Activated naive CD4-positive, alpha-beta T cell treated with anti-CD3 and anti-CD28 coated beads for 36 hours (primary cell): ENCODE data around the gene CREB5. TPM values are rescaled to one million over a fixed set of nuclear protein-coding genes. Genes with fewer than 3 reads are reported as not detected.
"Not testable (repeated sequence)": the region's sequence is repeated elsewhere in the genome, so short reads cannot be mapped to it uniquely, and the experiment has no call there.

Experiments used
- CTCF ChIA-PET: fragments of 350-600 bp; sonication (Branson Sonifier 250); formaldehyde crosslinking; loops from one replicate; lab custom pipeline; 2021; ENCODE audit warnings: antibody characterized with exemption; lab: Charles Lee
- DNase-seq: peaks from one replicate; pipeline ENCODE4 v3.0.0-alpha.2; 2020
- H3K27ac Mint-ChIP-seq: one replicate; pipeline ENCODE4 v1.8.0; 2021; ENCODE audit warnings: mild to moderate bottlenecking, mixed read lengths
- H3K27me3 Mint-ChIP-seq: one replicate; pipeline ENCODE4 v1.8.0; 2021; ENCODE audit warnings: low read depth, mixed read lengths
- H3K36me3 Mint-ChIP-seq: one replicate; pipeline ENCODE4 v1.8.0; 2021; ENCODE audit warnings: low read depth, mixed read lengths
- H3K4me1 Mint-ChIP-seq: one replicate; pipeline ENCODE4 v1.8.0; 2021; ENCODE audit warnings: low read depth, mixed read lengths
- H3K4me3 Mint-ChIP-seq: one replicate; pipeline ENCODE4 v1.8.0; 2021; ENCODE audit warnings: mild to moderate bottlenecking, moderate library complexity, mixed read lengths
- H3K9me3 Mint-ChIP-seq: one replicate; pipeline ENCODE4 v1.8.0; 2021; ENCODE audit warnings: mixed read lengths
- intact Hi-C: fragments of 100-400 bp; cut with micrococcal nuclease; formaldehyde crosslinking; loops from one replicate; pipeline ENCODE4 v1.15.1; 2023
- total RNA-seq, 2 experiments: library from RNA; stranded (reverse); gene quantifications; one replicate each; pipeline ENCODE4 v1.2.3, GENCODE V29; 2021

CREB5 gene
- total RNA-seq, 2 experiments from 2014 or later: 0.30 to 0.48 TPM

DNA sequence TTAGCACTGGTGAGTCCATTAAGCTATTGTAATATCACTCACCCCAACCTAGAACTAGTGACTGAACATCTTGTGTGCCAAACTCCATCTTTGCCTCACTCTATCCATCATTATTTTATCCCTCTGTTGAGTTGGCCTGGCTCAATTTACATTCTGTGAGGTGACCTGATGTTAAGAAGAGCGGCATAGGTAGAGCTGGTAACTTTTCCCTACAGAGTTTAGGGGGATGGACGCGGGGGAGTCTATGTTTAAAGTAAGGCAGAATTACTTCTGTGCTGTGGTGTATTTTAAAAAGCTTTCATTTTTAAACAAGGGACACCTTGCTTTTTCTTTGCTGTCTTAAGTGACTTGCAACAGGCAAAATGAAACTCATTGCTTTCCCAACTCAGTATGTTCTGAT lies 186.3 kb downstream of the CREB5 start:
- intact Hi-C loops: no loop called here
- H3K4me1 Mint-ChIP-seq: no peaks in the 10 kb centered on the region

DNA sequence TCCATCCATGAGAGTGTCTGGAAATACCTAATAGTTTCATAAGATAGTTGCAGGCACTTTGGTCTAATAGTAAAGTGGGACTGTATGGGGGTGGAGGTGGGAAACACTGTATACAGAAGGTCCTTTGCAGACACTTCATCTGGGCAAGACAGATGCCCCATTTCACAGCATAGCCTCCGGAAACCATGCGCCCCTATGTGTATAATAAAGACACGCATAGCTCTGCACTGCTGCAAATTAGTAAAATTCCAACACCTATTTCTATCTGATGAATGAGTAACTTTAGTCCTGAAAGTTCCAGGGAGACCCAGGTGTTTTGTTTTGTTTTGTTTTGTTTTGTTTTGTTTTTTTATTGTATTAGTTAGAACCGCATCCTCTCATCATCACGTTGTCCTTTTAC lies 187.1 kb downstream of the CREB5 start:
- CTCF ChIA-PET: no interaction called here
- peaks cover 4% of the 10 kb centered on the region for H3K27me3 Mint-ChIP-seq
- intact Hi-C loops: no loop called here
- H3K9me3 Mint-ChIP-seq: no peaks in the 10 kb centered on the region
- DNase-seq: no peak
- H3K27ac Mint-ChIP-seq: no peak overlapping the region
- no peaks in the 10 kb centered on the region for H3K4me1 Mint-ChIP-seq
- H3K36me3 Mint-ChIP-seq: no peaks in the 10 kb centered on the region
- H3K4me3 Mint-ChIP-seq: no peak overlapping the region

More for the DNA sequence above, 186.3 kb downstream of the CREB5 start:
- Mint-ChIP-seq H3K27ac (no peak overlapping the region), H3K9me3 (no peaks in the 10 kb centered on the region), H3K27me3 (peaks cover 4% of the 10 kb centered on the region), H3K36me3 (no peaks in the 10 kb centered on the region), H3K4me3 (no peak overlapping the region)
- DNase-seq: no peak
- CTCF ChIA-PET: interaction anchor here (0.6 to 1.3 kb wide), 2 partner anchors 16 to 125 kb away, joined by 3 read pairs; no protein-coding TSS in a partner anchor

DNA sequence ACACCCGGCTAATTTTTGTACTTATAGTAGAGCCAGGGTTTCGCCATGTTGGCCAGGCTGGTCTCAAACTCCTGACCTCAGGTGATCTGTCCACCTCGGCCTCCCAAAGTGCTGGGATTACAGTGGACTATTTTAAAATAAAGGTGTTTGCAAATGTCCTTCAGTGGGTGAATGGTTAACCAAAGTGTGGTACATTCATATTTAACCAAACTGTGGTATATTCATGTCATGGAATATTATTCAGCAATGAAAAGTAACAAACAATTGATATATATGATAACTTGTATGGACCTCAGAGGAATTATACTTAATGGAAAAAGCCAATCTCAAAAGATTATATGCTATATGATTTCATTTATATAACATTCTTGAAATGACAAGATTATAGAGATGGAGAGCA lies 190.0 kb downstream of the CREB5 start:
- Mint-ChIP-seq H3K9me3 (no peaks in the 10 kb centered on the region), H3K27ac (no peak overlapping the region), H3K4me1 (no peaks in the 10 kb centered on the region), H3K4me3 (no peak overlapping the region), H3K36me3 (no peaks in the 10 kb centered on the region), H3K27me3 (peaks cover 8% of the 10 kb centered on the region)
- DNase-seq: no peak
- intact Hi-C loops: no loop called here
- CTCF ChIA-PET: no interaction called here

DNA sequence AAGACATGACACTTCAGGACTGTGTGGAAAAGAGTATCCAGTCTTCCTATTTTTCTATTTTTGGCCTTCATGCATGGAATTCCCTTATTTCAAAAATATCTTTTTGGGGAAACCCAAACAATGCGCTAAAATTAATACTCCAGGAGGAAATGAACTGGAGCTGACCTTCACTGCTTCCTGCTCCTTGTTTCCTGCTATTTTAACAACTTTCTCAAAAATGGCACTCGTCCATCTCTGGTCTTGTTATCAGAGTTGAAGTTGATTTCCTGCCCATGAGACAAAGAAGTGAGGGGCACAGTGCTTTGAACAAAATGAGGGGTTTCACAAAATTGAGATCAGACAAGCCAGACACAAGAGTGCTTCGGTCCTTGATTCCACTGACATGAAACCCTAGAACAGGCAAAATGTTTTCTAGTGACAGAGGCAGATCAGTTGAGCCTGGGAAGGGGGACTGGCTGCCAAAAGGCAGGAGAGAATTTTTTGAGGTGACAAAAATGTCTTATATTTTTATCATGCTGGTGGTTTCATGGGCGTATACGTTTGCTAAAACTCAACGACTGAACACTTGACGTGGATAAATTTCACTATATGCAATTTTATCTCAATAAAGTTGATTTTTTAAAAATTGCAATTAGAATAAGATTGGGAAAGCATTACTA lies 193.2 kb downstream of the CREB5 start:
- Mint-ChIP-seq H3K4me3 (no peak overlapping the region), H3K27ac (no peak overlapping the region)
- intact Hi-C loops: no loop called here

DNA sequence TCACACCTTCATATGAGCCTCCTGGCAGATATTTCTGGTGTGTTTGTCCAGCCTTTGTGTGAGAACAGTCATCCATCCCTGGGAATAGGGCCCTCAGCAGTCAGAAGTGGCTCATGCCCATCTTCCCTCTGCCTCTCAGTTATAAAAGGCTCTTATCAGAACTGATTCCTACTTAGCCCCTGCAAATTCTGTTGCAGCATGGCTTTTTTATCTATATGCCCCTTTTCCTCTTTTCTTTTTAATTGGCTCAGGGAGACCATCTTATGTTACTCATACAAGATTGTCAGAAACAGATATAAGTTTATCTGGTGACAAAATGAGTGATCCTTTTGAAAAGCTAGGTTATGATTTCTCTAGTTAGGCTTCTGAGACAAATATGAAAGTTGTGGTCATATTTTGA lies 194.1 kb downstream of the CREB5 start:
- H3K9me3 Mint-ChIP-seq: no peaks in the 10 kb centered on the region
- no peak overlapping the region for H3K4me3 Mint-ChIP-seq
- H3K27ac Mint-ChIP-seq: no peak overlapping the region
- H3K36me3 Mint-ChIP-seq: no peaks in the 10 kb centered on the region
- CTCF ChIA-PET: no interaction called here
- peaks cover 16% of the 10 kb centered on the region for H3K27me3 Mint-ChIP-seq
- DNase-seq: no peak
- intact Hi-C loops: no loop called here
- H3K4me1 Mint-ChIP-seq: no peaks in the 10 kb centered on the region

More for the DNA sequence above, 193.2 kb downstream of the CREB5 start:
- CTCF ChIA-PET: no interaction called here
- H3K9me3 Mint-ChIP-seq: no peaks in the 10 kb centered on the region
- no peaks in the 10 kb centered on the region for H3K36me3 Mint-ChIP-seq
- DNase-seq: no peak
- peaks cover 11% of the 10 kb centered on the region for H3K27me3 Mint-ChIP-seq
- H3K4me1 Mint-ChIP-seq: no peaks in the 10 kb centered on the region

DNA sequence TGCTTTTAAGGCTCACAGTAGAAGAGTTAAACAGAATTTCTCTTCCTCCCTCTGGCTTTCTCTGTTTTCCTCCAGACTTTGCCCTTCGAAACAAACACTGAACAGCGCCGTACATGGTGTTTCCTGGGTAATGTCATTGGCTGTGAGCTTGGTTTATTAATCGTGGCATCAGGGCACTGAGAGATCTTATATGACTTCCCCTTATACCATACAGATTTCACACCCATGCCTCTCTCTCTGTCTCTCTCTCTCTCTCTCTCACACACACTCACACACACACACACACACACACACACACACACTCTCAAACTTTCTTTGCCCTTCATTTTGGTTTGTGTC lies 195.5 kb downstream of the CREB5 start:
- H3K27ac Mint-ChIP-seq: no peak overlapping the region
- CTCF ChIA-PET: interaction anchor here (0.7 kb wide), 1 partner anchor 196 kb away, joined by 4 read pairs; the partner anchor contains the start of gene CREB5
- intact Hi-C loops: no loop called here
- H3K27me3 Mint-ChIP-seq: peaks cover 16% of the 10 kb centered on the region
- no peaks in the 10 kb centered on the region for H3K9me3 Mint-ChIP-seq
- no peaks in the 10 kb centered on the region for H3K36me3 Mint-ChIP-seq
- no peak for DNase-seq
- no peaks in the 10 kb centered on the region for H3K4me1 Mint-ChIP-seq
- H3K4me3 Mint-ChIP-seq: no peak overlapping the region

DNA sequence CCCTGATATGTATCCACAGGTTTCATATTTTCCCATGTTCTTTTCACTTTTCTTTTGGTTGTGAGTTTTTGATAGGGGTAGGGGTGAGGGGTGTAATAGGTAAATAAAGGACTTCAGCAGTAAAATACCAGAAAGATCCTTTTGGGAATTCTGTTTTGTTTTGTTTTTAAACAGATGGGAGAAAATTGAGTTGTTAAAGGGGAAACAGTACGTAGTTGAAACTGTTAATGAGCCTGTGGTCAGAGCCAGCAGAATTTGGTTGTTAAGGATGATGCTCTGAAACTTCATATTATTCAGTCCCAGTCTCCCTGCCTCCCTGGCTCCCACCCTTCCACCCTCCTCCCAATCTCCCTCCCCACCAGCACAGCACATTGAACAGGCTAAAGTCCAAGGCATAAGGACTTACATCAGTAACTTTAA lies 195.9 kb downstream of the CREB5 start:
- no peak overlapping the region for H3K4me3 Mint-ChIP-seq
- DNase-seq: no peak
- H3K27me3 Mint-ChIP-seq: peaks cover 16% of the 10 kb centered on the region
- CTCF ChIA-PET: interaction anchor here (0.7 kb wide), 1 partner anchor 196 kb away, joined by 4 read pairs; the partner anchor contains the start of gene CREB5
- no peaks in the 10 kb centered on the region for H3K9me3 Mint-ChIP-seq
- no peaks in the 10 kb centered on the region for H3K36me3 Mint-ChIP-seq
- H3K27ac Mint-ChIP-seq: no peak overlapping the region
- intact Hi-C loops: no loop called here
- H3K4me1 Mint-ChIP-seq: no peaks in the 10 kb centered on the region

DNA sequence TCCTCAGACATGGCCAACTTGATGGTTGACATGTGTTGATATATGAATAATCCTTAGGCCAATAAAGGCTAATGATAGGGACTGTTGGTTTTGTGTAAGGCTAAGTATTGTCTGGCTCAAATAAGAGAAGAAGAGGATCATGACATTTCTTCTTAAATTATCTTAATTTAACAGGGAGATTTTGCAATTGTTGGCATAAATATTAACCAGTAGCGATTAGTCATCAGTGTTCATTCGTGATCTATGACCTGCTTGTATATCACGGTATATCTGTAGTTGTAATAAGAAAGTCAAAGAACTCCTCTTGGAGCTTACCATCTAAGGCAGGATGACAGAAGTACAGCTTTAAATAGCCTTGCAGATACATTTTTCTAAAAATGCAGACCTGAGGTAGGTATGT lies 196.4 kb downstream of the CREB5 start:
- Mint-ChIP-seq H3K4me3 (no peak overlapping the region), H3K4me1 (no peaks in the 10 kb centered on the region), H3K9me3 (no peaks in the 10 kb centered on the region), H3K27ac (no peak overlapping the region), H3K36me3 (no peaks in the 10 kb centered on the region), H3K27me3 (peaks cover 16% of the 10 kb centered on the region)
- CTCF ChIA-PET: no interaction called here
- DNase-seq: no peak
- intact Hi-C loops: no loop called here

DNA sequence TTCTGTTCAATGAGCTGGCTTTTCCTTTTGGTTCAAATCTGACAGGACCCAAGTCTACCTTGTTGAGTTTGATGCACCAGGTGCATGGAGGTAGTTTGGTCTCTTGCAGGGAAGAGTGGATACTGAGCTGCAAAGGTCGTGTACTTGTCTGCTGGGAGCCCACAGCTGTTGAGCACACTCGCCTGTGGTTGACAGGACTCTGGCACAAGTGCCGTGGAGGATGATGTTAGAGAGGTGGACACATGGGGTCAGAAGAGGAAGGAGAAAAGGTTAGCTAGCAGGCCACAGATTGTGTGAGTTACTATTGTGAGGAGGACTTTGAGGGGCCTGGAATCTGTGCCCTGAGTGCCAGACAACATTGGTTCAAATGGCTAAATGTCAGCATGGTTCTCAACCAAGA lies 197.3 kb downstream of the CREB5 start:
- intact Hi-C loops: no loop called here
- no peak overlapping the region for H3K27ac Mint-ChIP-seq
- H3K27me3 Mint-ChIP-seq: peaks cover 16% of the 10 kb centered on the region
- H3K9me3 Mint-ChIP-seq: no peaks in the 10 kb centered on the region
- no peak overlapping the region for H3K4me3 Mint-ChIP-seq
- CTCF ChIA-PET: no interaction called here
- no peaks in the 10 kb centered on the region for H3K4me1 Mint-ChIP-seq
- no peaks in the 10 kb centered on the region for H3K36me3 Mint-ChIP-seq
- DNase-seq: no peak

DNA sequence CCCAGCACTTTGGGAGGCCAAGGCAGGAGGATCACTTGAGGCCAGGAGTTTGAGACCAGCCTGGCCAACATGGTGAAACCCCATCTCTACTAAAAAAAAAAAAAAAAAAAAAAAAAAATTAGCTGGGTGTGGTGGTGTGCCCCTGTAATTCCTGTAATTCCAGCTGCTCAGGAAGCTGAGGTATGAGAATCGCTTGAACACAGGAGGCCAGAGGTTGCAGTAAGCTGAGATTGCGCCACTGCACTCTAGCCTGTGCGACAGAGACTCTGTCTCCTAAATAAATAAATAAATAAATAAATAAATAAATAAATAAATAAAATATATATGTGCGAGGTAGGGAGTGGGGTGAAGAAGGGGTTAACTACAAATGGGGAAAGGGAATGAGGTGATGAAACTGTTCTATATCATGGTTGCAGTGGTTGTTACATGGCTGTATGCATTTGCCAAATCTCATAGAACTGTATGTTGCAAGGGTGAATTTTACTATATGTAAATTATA lies 199.1 kb downstream of the CREB5 start:
- H3K36me3 Mint-ChIP-seq, H3K4me3 Mint-ChIP-seq, DNase-seq, H3K27ac Mint-ChIP-seq, H3K4me1 Mint-ChIP-seq, H3K9me3 Mint-ChIP-seq, intact Hi-C loops: not testable (repeated sequence)
- CTCF ChIA-PET: interaction anchor here (0.6 kb wide), 1 partner anchor 35 kb away, joined by 3 read pairs; no protein-coding TSS in a partner anchor
- H3K27me3 Mint-ChIP-seq: peaks cover 16% of the 10 kb centered on the region

DNA sequence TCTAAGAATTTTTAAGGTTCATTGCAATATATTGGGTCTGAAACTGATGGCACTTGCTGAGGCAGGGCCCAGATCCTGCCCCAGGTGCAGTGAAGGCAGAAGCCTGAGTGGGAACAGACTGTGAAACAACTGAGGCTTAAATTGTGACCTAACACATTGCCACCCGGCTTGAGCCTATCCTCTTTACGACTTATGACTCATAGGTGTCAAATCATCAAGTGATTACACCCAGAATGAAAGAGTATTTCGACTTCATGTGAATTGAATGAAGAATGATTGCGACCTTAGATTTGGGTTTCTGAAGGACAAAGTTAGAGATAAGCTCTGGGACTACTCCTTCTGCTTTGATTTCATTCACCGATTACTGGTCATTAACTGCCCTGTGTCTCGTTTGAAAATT lies 200.9 kb downstream of the CREB5 start:
- no peaks in the 10 kb centered on the region for H3K9me3 Mint-ChIP-seq
- peaks cover 11% of the 10 kb centered on the region for H3K27me3 Mint-ChIP-seq
- H3K27ac Mint-ChIP-seq: no peak overlapping the region
- H3K4me1 Mint-ChIP-seq: no peaks in the 10 kb centered on the region
- no peak overlapping the region for H3K4me3 Mint-ChIP-seq
- no peak for DNase-seq
- intact Hi-C loops: no loop called here
- H3K36me3 Mint-ChIP-seq: no peaks in the 10 kb centered on the region
- CTCF ChIA-PET: no interaction called here

DNA sequence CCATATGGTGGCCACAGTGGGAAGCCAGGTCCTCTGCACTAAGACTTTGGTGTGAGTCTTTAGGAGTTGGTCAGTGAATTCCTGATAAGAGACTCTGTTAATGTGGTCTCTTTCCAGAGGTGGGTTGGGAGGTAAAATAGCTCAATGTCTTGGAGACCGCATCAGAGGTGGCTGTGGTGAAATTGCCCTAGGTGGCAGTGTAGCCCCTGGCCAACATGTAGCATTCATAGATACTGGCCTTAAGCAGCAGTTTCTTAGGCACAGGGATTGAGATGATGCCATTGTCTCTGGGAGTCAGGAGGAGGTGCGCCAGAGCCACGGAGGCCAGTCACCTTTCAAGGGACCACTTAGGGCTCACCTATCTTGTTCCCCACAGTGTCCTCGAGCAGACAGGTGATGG lies 202.8 kb downstream of the CREB5 start:
- intact Hi-C loops: no loop called here
- H3K27me3 Mint-ChIP-seq: peaks cover 4% of the 10 kb centered on the region
- H3K9me3 Mint-ChIP-seq: no peaks in the 10 kb centered on the region
- no peak overlapping the region for H3K4me3 Mint-ChIP-seq
- H3K27ac Mint-ChIP-seq: no peak overlapping the region
- CTCF ChIA-PET: interaction anchor here (0.7 to 1.6 kb wide), 2 partner anchors 12 to 17 kb away, joined by 3 to 4 read pairs; no protein-coding TSS in a partner anchor
- H3K4me1 Mint-ChIP-seq: no peaks in the 10 kb centered on the region
- no peaks in the 10 kb centered on the region for H3K36me3 Mint-ChIP-seq
- DNase-seq: no peak

DNA sequence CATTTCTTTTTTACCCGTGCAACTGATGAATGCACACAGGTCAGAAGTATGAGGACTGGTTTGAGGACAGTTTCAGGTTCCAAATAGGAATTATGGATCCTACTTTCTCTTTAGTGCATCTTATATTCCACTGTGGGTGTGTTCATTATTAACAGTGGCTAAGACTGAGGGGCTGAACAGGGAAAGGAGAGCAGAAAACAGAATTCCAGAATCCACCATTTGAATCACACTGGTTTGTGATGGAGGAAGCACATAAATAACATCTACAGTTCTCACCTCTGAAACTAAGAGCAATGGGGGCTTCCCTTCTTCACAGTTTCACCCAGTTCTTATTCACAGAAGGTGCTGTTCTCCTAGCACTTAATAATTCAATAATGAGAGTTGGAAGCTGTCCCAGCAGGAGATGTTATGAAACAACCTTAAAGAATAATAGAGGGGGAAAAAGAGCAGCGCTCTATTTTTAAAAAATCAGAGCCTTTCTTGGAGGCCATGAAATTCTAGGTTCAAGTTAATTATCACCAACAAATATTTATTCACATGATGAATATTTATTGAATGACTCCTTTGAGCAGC lies 205.1 kb downstream of the CREB5 start:
- CTCF ChIA-PET: interaction anchor here (0.7 kb wide), 1 partner anchor 520 kb away, joined by 3 read pairs; no protein-coding TSS in a partner anchor
- intact Hi-C loops: no loop called here
- Mint-ChIP-seq H3K4me3 (no peak overlapping the region), H3K36me3 (no peaks in the 10 kb centered on the region), H3K27me3 (no peaks in the 10 kb centered on the region), H3K4me1 (no peaks in the 10 kb centered on the region), H3K27ac (no peak overlapping the region), H3K9me3 (no peaks in the 10 kb centered on the region)
- DNase-seq: no peak
